ENCODE results near the gene TIMMDC1.
"Not testable (repeated sequence)": the region's sequence is repeated elsewhere in the genome, so short reads cannot be mapped to it uniquely, and the experiment has no call there.

Gene TIMMDC1

GRCh38 chr3:119514637-119515036 is 16.3 kb downstream of the TIMMDC1 start:
- DNase-seq, result no peak

- DNase-seq, result no peak
These were observed 18.8 kb downstream of the TIMMDC1 start for GRCh38 chr3:119517112-119517511.

GRCh38 chr3:119518026-119518425 is 19.7 kb downstream of the TIMMDC1 start:
- DNase-seq, result no peak

- no peak for DNase-seq
These were observed 26.8 kb downstream of the TIMMDC1 start for GRCh38 chr3:119524931-119525662.

GRCh38 chr3:119527714-119528113 is 29.4 kb downstream of the TIMMDC1 start:
- no peak for DNase-seq

GRCh38 chr3:119529883-119530282 is 31.5 kb downstream of the TIMMDC1 start:
- no peak for DNase-seq

GRCh38 chr3:119530456-119530855 is 32.1 kb downstream of the TIMMDC1 start:
- DNase-seq, result no peak

- DNase-seq, result no peak
These were observed 32.8 kb downstream of the TIMMDC1 start for GRCh38 chr3:119531151-119531550.

GRCh38 chr3:119534296-119534695 is 35.9 kb downstream of the TIMMDC1 start:
- no peak for DNase-seq

- no peak for DNase-seq
These were observed 38.4 kb downstream of the TIMMDC1 start for GRCh38 chr3:119536757-119537156.

GRCh38 chr3:119538772-119539171 is 40.4 kb downstream of the TIMMDC1 start:
- DNase-seq, result no peak

- DNase-seq, result no peak
These were observed 43.2 kb downstream of the TIMMDC1 start for GRCh38 chr3:119541547-119541946.

- DNase-seq, result no peak
These were observed 43.9 kb downstream of the TIMMDC1 start for GRCh38 chr3:119542168-119542767.

GRCh38 chr3:119543147-119543546 is 44.8 kb downstream of the TIMMDC1 start:
- no peak for DNase-seq

GRCh38 chr3:119547227-119547626 is 48.9 kb downstream of the TIMMDC1 start:
- no peak for DNase-seq

- no peak for DNase-seq
These were observed 50.0 kb downstream of the TIMMDC1 start for GRCh38 chr3:119548341-119548740.

GRCh38 chr3:119550192-119550910 is 52.0 kb downstream of the TIMMDC1 start:
- DNase-seq, result no peak

GRCh38 chr3:119551598-119551997 is 53.3 kb downstream of the TIMMDC1 start:
- DNase-seq, result no peak

GRCh38 chr3:119552928-119553327 is 54.6 kb downstream of the TIMMDC1 start:
- not testable (repeated sequence) for DNase-seq

GRCh38 chr3:119553823-119554415 is 55.6 kb downstream of the TIMMDC1 start:
- no peak for DNase-seq

GRCh38 chr3:119555309-119555735 is 57.0 kb downstream of the TIMMDC1 start:
- no peak for DNase-seq

GRCh38 chr3:119555929-119556328 is 57.6 kb downstream of the TIMMDC1 start:
- no peak for DNase-seq

GRCh38 chr3:119557192-119557876 is 59.0 kb downstream of the TIMMDC1 start:
- DNase-seq, result no peak
